NCI-H2081 (cell line): ENCODE data around the gene CERS1.
A peak's percentile ranks its signal among the peaks of the same experiment; 100 is the strongest.

Experiments used
- DNase-seq, 2 experiments: peaks; one replicate each; lab custom pipeline; 2025; lab: John Stamatoyannopoulos, UW

CERS1 gene

DNA sequence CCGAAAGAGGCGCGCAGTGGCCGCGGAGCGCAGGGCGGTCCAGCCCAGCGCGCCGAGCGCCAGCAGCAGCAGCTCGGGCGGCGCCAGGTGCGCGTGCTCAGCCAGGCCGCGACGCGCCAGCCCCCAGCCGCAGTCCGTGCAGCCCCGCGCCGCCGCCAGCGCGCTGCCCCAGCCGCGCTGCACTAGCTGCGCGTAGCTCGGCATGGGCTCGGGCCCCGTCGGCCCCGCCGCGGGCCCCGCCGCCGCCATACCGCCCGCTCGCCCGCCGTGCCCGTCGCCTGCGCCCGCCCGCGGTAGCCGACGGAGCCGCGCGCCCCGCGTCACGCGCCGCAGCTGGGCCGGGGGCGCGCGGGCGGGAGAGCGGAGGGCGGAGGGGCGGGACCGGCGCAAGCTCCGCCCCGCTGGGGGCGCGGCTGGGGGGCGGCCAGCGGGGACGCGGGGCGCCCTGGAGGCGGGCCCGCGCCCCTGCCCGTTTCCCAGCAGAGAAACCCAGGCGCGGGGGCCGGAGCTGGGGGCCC is at the start of gene CERS1:
CERS1 (minus strand) TSS at position 335 of the 518 bp plus-strand sequence; CDS start at position 249, 86 bp downstream.
- DNase-seq = no peak

GRCh38 chr19:18945297-18945696 is 49.3 kb upstream of the CERS1 start:
- no peak for DNase-seq

- no peak for DNase-seq
Observed at GRCh38 chr19:18943465-18943864, 47.5 kb upstream of the CERS1 start.

DNA sequence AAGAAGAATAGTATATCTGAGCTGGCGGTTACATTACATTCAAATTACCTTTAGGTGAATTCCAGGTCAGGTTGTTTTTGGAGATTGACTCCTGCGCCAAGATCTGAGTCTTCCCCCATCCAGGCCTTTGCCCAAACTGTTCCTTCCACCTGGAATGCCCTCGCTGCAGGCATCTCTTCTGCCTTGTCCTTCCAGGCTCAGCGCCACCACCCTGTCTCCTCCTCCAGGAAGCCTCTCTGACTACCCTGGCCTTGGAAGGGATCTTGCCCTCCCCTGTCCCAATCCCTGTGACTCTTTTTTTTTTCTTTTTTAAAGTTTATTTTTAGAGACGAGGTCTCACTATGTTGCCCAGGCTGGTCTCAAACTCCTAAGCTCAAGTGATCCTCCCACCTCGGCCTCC is 46.7 kb upstream of the CERS1 start:
- DNase-seq = no peak

GRCh38 chr19:18941628-18942354 is 45.8 kb upstream of the CERS1 start:
- DNase-seq = no peak

DNA sequence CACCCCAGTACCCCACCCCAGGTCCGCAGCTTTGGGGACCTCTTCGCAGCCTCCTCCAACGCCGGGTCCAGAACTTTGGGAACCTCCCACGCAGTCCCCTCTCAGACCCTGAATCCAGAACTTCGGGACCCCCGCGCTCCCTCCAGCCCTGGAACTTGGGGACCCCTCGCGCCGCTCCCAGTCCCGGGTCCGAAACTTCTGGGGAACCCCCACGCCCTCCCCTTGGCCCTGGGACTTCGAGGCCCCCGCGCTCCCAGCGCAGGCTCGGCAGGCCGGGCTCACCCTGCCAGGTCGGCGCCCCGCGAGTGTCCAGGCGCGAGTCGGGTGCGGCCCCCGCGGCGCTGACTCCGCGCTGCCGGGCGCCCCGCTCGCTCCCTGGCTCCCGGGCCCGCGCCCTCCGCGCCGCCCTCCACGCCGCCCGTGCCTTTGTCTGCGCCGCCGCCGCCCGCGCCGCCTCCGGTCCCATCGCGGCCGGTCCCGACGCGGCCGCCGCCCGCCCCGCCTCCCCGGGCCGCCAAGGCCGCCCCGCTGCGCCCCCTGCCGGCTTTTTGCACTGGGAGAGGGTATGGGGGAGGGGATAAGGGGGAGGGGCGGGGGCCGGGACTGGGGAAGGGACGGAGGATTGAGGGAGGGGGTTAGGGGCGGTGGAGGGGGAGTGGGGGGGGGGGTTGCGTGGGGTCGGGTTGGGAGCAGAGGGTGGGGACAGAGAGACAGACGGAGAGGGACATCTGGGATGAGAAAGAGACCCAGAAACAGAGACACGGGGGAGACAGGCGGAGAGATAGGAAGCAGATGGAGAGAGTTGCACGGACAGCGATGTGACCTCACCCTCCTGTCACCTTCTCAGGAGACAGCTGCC is 45.0 kb upstream of the CERS1 start, which contains the start of gene HOMER3:
HOMER3 (minus strand) TSS at position 449 of the 859 bp plus-strand sequence. CDS start 2,235 bp downstream, outside the sequence.
- DNase-seq = peak; percentile 20 to 31

GRCh38 chr19:18939922-18940768 is 44.2 kb upstream of the CERS1 start:
- no peak for DNase-seq

- DNase-seq = no peak
Observed at GRCh38 chr19:18939163-18939562, 43.2 kb upstream of the CERS1 start.

DNA sequence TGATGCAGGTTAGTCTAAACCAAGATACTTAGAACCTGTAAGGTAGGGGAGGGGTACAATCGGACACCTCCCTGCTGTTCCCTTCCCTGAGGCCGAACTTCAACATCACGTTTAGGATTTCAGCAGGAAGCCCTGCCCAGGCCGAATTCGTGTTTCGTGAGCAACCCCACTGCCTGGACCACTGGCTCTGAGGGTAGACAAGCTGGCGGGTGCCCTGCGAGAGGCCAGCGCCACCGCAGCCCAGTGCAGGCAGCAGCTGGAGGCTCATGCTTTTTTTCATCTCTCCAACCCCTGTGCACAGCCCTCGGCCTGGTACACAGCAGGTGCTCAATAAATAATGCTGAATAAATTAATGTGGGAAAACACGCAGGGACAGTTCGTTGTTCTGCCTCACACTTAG is 37.3 kb upstream of the CERS1 start:
- DNase-seq = no peak

- peak in 1 of 2 experiments; percentile 27 for DNase-seq
Observed at GRCh38 chr19:18932216-18932841, 36.4 kb upstream of the CERS1 start.

DNA sequence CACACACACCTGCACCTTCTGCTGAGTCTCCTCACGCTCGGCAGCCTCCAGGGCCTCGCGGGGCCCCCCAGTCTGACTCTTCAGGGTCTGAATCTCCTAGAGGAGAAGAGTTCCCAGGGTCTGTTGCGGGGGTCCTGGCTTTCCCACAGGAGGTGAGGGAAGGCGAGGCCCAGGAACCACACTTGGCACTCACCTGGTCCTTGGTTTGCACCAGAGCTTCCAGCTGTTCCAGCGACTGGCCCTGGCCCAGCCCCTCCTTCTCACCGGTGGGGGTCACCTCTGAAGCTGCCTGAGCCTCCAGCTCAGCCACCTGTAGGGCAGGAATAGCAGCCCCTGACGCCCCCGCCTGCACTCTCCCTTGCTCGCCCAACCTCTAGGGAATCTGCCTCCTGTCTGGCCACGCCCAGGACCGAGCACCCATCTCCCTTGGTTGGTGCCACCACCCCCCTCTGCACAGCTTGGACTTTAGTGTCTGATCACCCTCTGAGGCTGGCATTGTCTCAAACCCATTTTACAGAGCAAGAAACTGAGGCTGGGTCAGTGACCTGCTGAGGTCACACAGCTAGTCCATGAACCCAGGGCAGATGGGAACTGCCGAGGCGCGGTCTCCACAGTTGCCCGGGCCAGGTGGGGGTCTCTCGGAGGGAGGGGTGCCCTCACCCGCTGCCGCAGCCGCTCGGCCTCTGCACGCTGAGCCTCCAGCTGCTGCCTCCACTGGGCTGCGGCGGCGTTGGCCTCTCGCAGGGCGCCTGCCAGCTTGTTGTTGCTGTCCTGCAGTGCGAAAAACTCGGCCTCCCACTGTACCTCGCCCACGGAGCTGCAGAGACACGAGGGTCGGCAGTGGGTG is 35.6 kb upstream of the CERS1 start:
- DNase-seq = no peak

- no peak for DNase-seq
Observed at GRCh38 chr19:18929311-18929710, 33.4 kb upstream of the CERS1 start.

- DNase-seq = no peak
Observed at GRCh38 chr19:18928018-18928805, 32.3 kb upstream of the CERS1 start.

DNA sequence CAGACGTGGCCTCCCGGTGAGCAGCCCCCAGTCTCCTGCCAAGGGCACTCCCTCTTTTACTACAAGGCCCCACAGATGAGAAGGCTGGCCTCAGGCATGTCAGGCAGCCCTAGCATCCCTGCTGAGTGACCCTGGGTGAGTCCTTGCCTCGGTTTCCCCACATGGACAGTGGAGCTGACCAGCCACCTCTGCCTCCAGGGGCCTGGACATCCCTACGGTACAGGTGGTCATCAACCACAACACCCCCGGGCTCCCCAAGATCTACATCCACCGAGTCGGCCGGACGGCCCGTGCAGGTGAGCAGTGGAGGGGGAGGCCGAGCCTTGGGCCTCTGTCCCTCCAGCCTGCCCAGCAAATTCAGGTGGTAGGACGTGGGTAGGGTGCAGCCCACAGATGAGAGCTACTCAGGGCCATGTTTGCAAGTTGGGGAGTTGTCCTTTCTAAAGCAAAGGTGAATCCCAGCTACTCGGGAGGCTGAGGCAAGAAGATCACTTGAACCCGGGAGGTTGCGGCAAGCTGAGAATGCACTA is 28.8 kb upstream of the CERS1 start:
- no peak for DNase-seq

DNA sequence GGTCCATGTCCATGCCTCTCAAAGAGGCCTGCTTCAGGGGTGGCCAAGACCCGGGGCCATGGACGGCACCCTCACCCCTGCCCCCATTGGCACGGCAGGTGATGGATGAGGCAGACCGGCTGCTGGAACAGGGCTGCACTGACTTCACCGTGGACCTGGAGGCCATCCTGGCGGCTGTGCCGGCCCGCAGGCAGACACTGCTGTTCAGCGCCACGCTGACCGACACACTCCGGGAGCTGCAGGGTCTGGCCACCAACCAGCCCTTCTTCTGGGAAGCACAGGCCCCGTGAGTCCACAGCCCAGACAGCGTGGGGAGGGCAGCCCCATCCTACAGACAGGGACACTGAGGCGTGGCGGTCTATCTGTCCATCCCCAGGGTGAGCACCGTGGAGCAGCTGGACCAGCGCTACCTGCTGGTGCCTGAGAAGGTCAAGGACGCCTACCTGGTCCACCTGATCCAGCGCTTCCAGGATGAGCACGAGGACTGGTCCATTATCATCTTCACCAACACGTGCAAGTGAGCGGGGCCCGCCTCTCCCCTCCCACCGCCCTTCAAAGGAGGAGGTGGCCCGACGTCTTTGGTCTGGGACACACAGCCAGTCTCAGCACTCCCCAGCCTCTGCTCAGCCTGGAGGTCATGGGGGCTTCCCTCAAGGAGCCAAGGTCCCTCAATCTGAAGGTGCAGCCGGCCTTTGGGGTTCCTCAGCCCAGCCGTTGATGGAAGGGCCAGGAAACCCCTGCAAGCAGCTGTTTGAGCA is 26.4 kb upstream of the CERS1 start:
- DNase-seq = no peak

- no peak for DNase-seq
Observed at GRCh38 chr19:18921593-18921992, 25.6 kb upstream of the CERS1 start.

- no peak for DNase-seq
Observed at GRCh38 chr19:18920400-18920799, 24.4 kb upstream of the CERS1 start.

GRCh38 chr19:18919900-18920214 is 23.9 kb upstream of the CERS1 start:
- DNase-seq = no peak
